HepG2 (cell line): Measurements from ENCODE around the gene CEP63. TPM values are rescaled to one million over a fixed set of nuclear protein-coding genes. Genes with fewer than 3 reads are reported as not detected.

ENCODE experiments used
- ATAC-seq: fragments of 200-7000 bp; cut with Tn5 transposase; 3 replicates; pipeline ENCODE4 v1.9.1; 2020; ENCODE audit warnings: mild to moderate bottlenecking, moderate library complexity
- BruUV-seq: library from RNA; stranded (reverse); fragments of 400-500 nt; replicated peaks from 2 replicates; lab custom pipeline; 2021; lab: Mats Ljungman, UMichigan
- CTCF ChIA-PET: fragments of 300-600 bp; formaldehyde crosslinking; extraction: SDS; loops from one replicate; lab custom pipeline; 2021; ENCODE audit warnings: low total read pairs, inconsistent platforms, low intra/inter-chr PET ratio; lab: Yijun Ruan, JAX
- POLR2A ChIA-PET: fragments of 350-600 bp; sonication (Branson Sonifier 250); formaldehyde crosslinking; loops from one replicate; lab custom pipeline; 2020; ENCODE audit warnings: antibody characterized with exemption, inconsistent platforms; lab: Yijun Ruan, JAX
- DNase-seq: peaks from one replicate; pipeline ENCODE4 v3.0.0-alpha.2; 2015; ENCODE audit warnings: low spot score
- FAIRE-seq: peaks from 3 replicates; lab custom pipeline; 2011; peaks lifted over from hg19 to GRCh38; lab: Jason Lieb, UNC
- H2AFZ ChIP-seq: one replicate; pipeline ENCODE4 v1.6.1; 2011; ENCODE audit warnings: low read length, inconsistent platforms
- H3K27ac ChIP-seq: fragments of 300-600 bp; 3 replicates; pipeline ENCODE4 v1.8.0; 2011; ENCODE audit warnings: mixed run types, mild to moderate bottlenecking, mixed read lengths, low read length, inconsistent platforms; ENCODE audit not compliant: insufficient read depth; ENCODE audit errors: extremely low read length
- H3K27me3 ChIP-seq, 2 experiments: fragments of 200-600 bp in 1 of 2; 2 replicates in 1 of 2; 3 replicates in 1 of 2; pipeline versions ENCODE4 v1.6.0 to v1.8.0; 2011; ENCODE audit warnings: low read length in 2 of 2, mild to moderate bottlenecking in 2 of 2, moderate library complexity in 2 of 2, inconsistent platforms in 1 of 2; ENCODE audit not compliant: insufficient read depth in 2 of 2, control insufficient read depth in 1 of 2
- H3K36me3 ChIP-seq, 2 experiments: fragments of 200-600 bp in 1 of 2; replicated peaks in 1 of 2; 2 replicates in 1 of 2; 3 replicates in 1 of 2; pipeline versions ENCODE4 v1.5.1 to v1.8.0; 2011; ENCODE audit warnings: low read length in 2 of 2, inconsistent platforms in 1 of 2; ENCODE audit not compliant: insufficient read depth in 2 of 2, control insufficient read depth in 1 of 2
- H3K4me1 ChIP-seq: 2 replicates; pipeline ENCODE4 v1.5.1; 2012; ENCODE audit warnings: low read length, inconsistent platforms; ENCODE audit not compliant: insufficient read depth
- H3K4me2 ChIP-seq: 2 replicates; pipeline ENCODE4 v1.6.0; 2011; ENCODE audit warnings: low read depth, low read length, inconsistent platforms
- H3K4me3 ChIP-seq, 3 experiments: fragments of 200-600 bp in 1 of 3; sonication (generic), shearing (Covaris generic) in 1 of 3; replicated peaks in 1 of 3; 2 replicates each; pipeline ENCODE4 v1.5.1; 2011 to 2016; ENCODE audit warnings: low read length in 3 of 3, inconsistent platforms in 2 of 3, low read depth in 2 of 3, mild to moderate bottlenecking in 2 of 3, control low read depth in 1 of 3, mixed read lengths in 1 of 3; ENCODE audit not compliant: insufficient read depth in 1 of 3
- H3K79me2 ChIP-seq: one replicate; pipeline ENCODE4 v1.6.1; 2011; ENCODE audit warnings: low read length, inconsistent platforms; ENCODE audit not compliant: insufficient read depth
- H3K9ac ChIP-seq: 2 replicates; pipeline ENCODE4 v1.6.0; 2011; ENCODE audit warnings: mild to moderate bottlenecking, low read depth, low read length, inconsistent platforms; ENCODE audit not compliant: insufficient read depth
- H3K9me3 ChIP-seq: 2 replicates; pipeline ENCODE4 v1.5.1; 2012; ENCODE audit warnings: mild to moderate bottlenecking, low read length
- H4K20me1 ChIP-seq: 2 replicates; pipeline ENCODE4 v1.6.0; 2011; ENCODE audit warnings: inconsistent platforms, mild to moderate bottlenecking, low read length, moderate library complexity; ENCODE audit not compliant: insufficient read depth
- BCL6 ChIP-seq: IDR thresholded peaks from 2 replicates; pipeline ENCODE4 v1.6.1; 2016; ENCODE audit warnings: missing genetic modification reagents, missing compliant biosample characterization
- CHD4 ChIP-seq: fragments of 200-600 bp; sonication (generic); IDR thresholded peaks from 2 replicates; pipeline ENCODE4 v1.7.0; 2017; ENCODE audit warnings: mild to moderate bottlenecking, low read length, borderline replicate concordance
- PRDM15 ChIP-seq: sonication (generic); formaldehyde crosslinking; IDR thresholded peaks from 2 replicates; pipeline ENCODE4 v1.4.0; 2020; ENCODE audit warnings: missing genetic modification reagents
- SETDB1 ChIP-seq: sonication (generic); formaldehyde crosslinking; IDR thresholded peaks from 2 replicates; pipeline ENCODE4 v1.5.1; 2020; ENCODE audit warnings: missing genetic modification reagents, mild to moderate bottlenecking, borderline replicate concordance
- TFAP4 ChIP-seq: sonication (generic); IDR thresholded peaks from 2 replicates; pipeline ENCODE4 v1.6.1; 2016; ENCODE audit warnings: low read depth, borderline replicate concordance
- ZBTB21 ChIP-seq: sonication (generic); formaldehyde crosslinking; IDR thresholded peaks from 2 replicates; pipeline ENCODE4 v1.4.0; 2020; ENCODE audit warnings: missing genetic modification reagents
- ZGPAT ChIP-seq: IDR thresholded peaks from 2 replicates; pipeline ENCODE4 v1.6.1; 2016; ENCODE audit warnings: mild to moderate bottlenecking
- ZNF225 ChIP-seq: sonication (generic); formaldehyde crosslinking; IDR thresholded peaks from 2 replicates; pipeline ENCODE4 v1.4.0; 2020; ENCODE audit warnings: mild to moderate bottlenecking, missing genetic modification reagents
- ZNF460 ChIP-seq: sonication (generic); formaldehyde crosslinking; IDR thresholded peaks from 2 replicates; pipeline ENCODE4 v1.5.1; 2020; ENCODE audit warnings: missing genetic modification reagents, mild to moderate bottlenecking, borderline replicate concordance
- ZNF879 ChIP-seq: sonication (generic); formaldehyde crosslinking; IDR thresholded peaks from 2 replicates; pipeline ENCODE4 v1.8.1; 2023; ENCODE audit warnings: missing genetic modification reagents
- WGBS: methylation state at CpG from one replicate; pipeline ENCODE4 v1.1.6; 2017; ENCODE audit warnings: low lambda C conversion rate; 5-methylcytosine and 5-hydroxymethylcytosine counted together
- in situ Hi-C: cut with HindIII; loops from 2 replicates; pipeline ENCODE4 v1.10.0; 2017; ENCODE audit warnings: low pct_unique_long_range_greater_than_20kb; ENCODE audit not compliant: extremely low pct_ligation_motif_present
- intact Hi-C: fragments of 100-400 bp; cut with micrococcal nuclease; formaldehyde crosslinking; loops from one replicate; pipeline ENCODE4 v1.10.0; 2022; ENCODE audit not compliant: unreplicated experiment
- polyA plus RNA-seq, 8 experiments: library from polyadenylated mRNA; depleted of rRNA in 3 of 8; stranded (reverse) in 7 of 8; unstranded in 1 of 8; fragments of >200 nt; fragmentation: Illumina TruSeq in 4 of 8; extraction: Trizol in 4 of 8; gene quantifications; 2 replicates each; pipeline versions ENCODE4 v1.2.1 to v1.2.3, GENCODE V29; 2011 to 2016; ENCODE audit warnings: low read depth in 4 of 8, missing spikeins in 1 of 8, mixed read lengths in 1 of 8; ENCODE audit not compliant: insufficient read depth in 1 of 8
- total RNA-seq, 5 experiments: library from RNA; depleted of rRNA; stranded (reverse); fragments of >200 nt; fragmentation: Illumina TruSeq; extraction: Trizol; gene quantifications; 2 replicates each; pipeline ENCODE4 v1.2.3, GENCODE V29; 2016; ENCODE audit warnings: low read depth in 1 of 5

Gene CEP63
- total and polyA plus RNA-seq, 2 of the 13 experiments (the other 11 are each of a cell fraction or from before 2014, with no cell fraction given): 7.2 to 18.4 TPM

- Histone ChIP-seq H3K27me3 (peaks cover 0 to 11% of the 10 kb centered on the region in 2 experiments; a peak in 3 of 5 replicates), H3K4me2 (no peak overlapping the region), H4K20me1 (no peaks in the 10 kb centered on the region), H3K79me2 (no peaks in the 10 kb centered on the region), H3K9ac (no peak overlapping the region), H3K27ac (no peak overlapping the region), H3K4me1 (peaks cover 6% of the 10 kb centered on the region; the same call in 1 of the 2 replicates), H3K9me3 (no peaks in the 10 kb centered on the region), H3K4me3 (no peak overlapping the region), H2AFZ (no peak overlapping the region), H3K36me3 (no peaks in the 10 kb centered on the region)
- in situ Hi-C loops (no loop called here), intact Hi-C loops (no loop called here)
- no peak for DNase-seq
- WGBS: 37% methylated on average over 2 of the region's 2 CpGs
- no TSS peak for BruUV-seq
- no peak for ATAC-seq
- POLR2A ChIA-PET: no interaction called here
- no peak for FAIRE-seq
- CTCF ChIA-PET: no interaction called here
- no peak for TF ChIP-seq CHD4
- TF ChIP-seq ZNF460: no peak
- TF ChIP-seq TFAP4: no peak
- TF ChIP-seq SETDB1 (CRISPR knock-in tag): no peak
- TF ChIP-seq ZGPAT: no peak
- no peak for TF ChIP-seq ZBTB21 (CRISPR knock-in tag)
- no peak for TF ChIP-seq ZNF879
- no peak for TF ChIP-seq ZNF225
- TF ChIP-seq BCL6 (CRISPR knock-in tag): no peak
- no peak for TF ChIP-seq PRDM15 (CRISPR knock-in tag)
Observed at GRCh38 chr3:134441821-134442220, 44.0 kb upstream of the CEP63 start.
